ENCODE measurements around the gene ETV3L. TPM values are rescaled to one million over a fixed set of nuclear protein-coding genes. Genes with fewer than 3 reads are reported as not detected.

Gene ETV3L
- total RNA-seq: not detected in 2 replicates

GRCh38 chr1:157099633-157100009 is at the start of gene ETV3L:
ETV3L (minus strand) TSS chr1:157099808; CDS start chr1:157099523, 285 bp downstream.
- no peak for DNase-seq (ENCODE audit: low read depth)
- no peak for TF ChIP-seq CTCF (IDR thresholded peaks at IDR 0.05; ENCODE audit: insufficient read depth, low read length, poor library complexity, severe bottlenecking)

GRCh38 chr1:157147906-157148700 is 48.5 kb upstream of the ETV3L start:
- DNase-seq (ENCODE audit: low read depth): no peak
- no peak for TF ChIP-seq CTCF (IDR thresholded peaks at IDR 0.05; ENCODE audit: insufficient read depth, low read length, poor library complexity, severe bottlenecking)
- H3K36me3 ChIP-seq (ENCODE audit: control insufficient read depth, insufficient read depth, low read length): no peaks in the 10 kb centered on the region

More at GRCh38 chr1:157099633-157100009, at the start of gene ETV3L:
- H3K4me3 ChIP-seq (ENCODE audit: low read depth, low read length): no peak within 1 kb of the TSS
- peaks cover 3% of the 10 kb centered on the region for H3K27me3 ChIP-seq (ENCODE audit: control insufficient read depth, insufficient read depth, low read length)
- no peaks in the 10 kb centered on the region for H3K36me3 ChIP-seq (ENCODE audit: control insufficient read depth, insufficient read depth, low read length)

GRCh38 chr1:157147037-157147436 is 47.4 kb upstream of the ETV3L start:
- H3K27me3 ChIP-seq (ENCODE audit: control insufficient read depth, insufficient read depth, low read length): no peaks in the 10 kb centered on the region
- no peak overlapping the region for H3K4me3 ChIP-seq (ENCODE audit: low read depth, low read length)
- no peak for DNase-seq (ENCODE audit: low read depth)
- H3K36me3 ChIP-seq (ENCODE audit: control insufficient read depth, insufficient read depth, low read length): no peaks in the 10 kb centered on the region
- no peak for TF ChIP-seq CTCF (IDR thresholded peaks at IDR 0.05; ENCODE audit: insufficient read depth, low read length, poor library complexity, severe bottlenecking)

More at GRCh38 chr1:157147906-157148700, 48.5 kb upstream of the ETV3L start:
- Histone ChIP-seq H3K27me3 (ENCODE audit: control insufficient read depth, insufficient read depth, low read length) (no peaks in the 10 kb centered on the region), H3K4me3 (ENCODE audit: low read depth, low read length) (no peak overlapping the region)

- no peaks in the 10 kb centered on the region for H3K36me3 ChIP-seq (ENCODE audit: control insufficient read depth, insufficient read depth, low read length)
- no peaks in the 10 kb centered on the region for H3K27me3 ChIP-seq (ENCODE audit: control insufficient read depth, insufficient read depth, low read length)
Observed at GRCh38 chr1:157146244-157146643, 46.6 kb upstream of the ETV3L start.

DNA sequence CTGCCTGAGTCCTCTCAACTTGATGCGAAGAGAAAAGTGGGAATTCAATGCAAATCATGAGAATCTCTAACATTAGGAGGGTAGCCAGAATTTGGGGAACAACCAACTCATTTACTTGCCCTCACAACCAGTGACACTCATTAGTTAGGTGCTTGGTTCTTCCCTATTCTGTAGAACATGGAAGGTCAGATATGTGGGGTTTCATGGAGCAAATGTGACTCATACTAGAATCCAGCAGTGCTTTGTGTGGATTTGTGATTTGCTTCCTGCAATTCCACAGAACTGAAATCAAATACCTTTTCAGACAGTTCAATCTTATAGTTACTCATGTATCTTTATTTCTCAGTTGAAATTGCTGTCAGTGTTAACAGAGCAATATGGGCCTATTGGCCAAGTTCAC is 45.5 kb upstream of the ETV3L start:
- no peaks in the 10 kb centered on the region for H3K36me3 ChIP-seq (ENCODE audit: control insufficient read depth, insufficient read depth, low read length)
- TF ChIP-seq CTCF (IDR thresholded peaks at IDR 0.05; ENCODE audit: insufficient read depth, low read length, poor library complexity, severe bottlenecking): no peak
- DNase-seq (ENCODE audit: low read depth): no peak
- H3K27me3 ChIP-seq (ENCODE audit: control insufficient read depth, insufficient read depth, low read length): no peaks in the 10 kb centered on the region
- H3K4me3 ChIP-seq (ENCODE audit: low read depth, low read length): no peak overlapping the region

More at GRCh38 chr1:157146244-157146643, 46.6 kb upstream of the ETV3L start:
- H3K4me3 ChIP-seq (ENCODE audit: low read depth, low read length): no peak overlapping the region
- no peak for DNase-seq (ENCODE audit: low read depth)
- TF ChIP-seq CTCF (IDR thresholded peaks at IDR 0.05; ENCODE audit: insufficient read depth, low read length, poor library complexity, severe bottlenecking): no peak

- H3K36me3 ChIP-seq (ENCODE audit: control insufficient read depth, insufficient read depth, low read length): no peaks in the 10 kb centered on the region
- no peak overlapping the region for H3K4me3 ChIP-seq (ENCODE audit: low read depth, low read length)
- H3K27me3 ChIP-seq (ENCODE audit: control insufficient read depth, insufficient read depth, low read length): no peaks in the 10 kb centered on the region
- DNase-seq (ENCODE audit: low read depth): no peak
- no peak for TF ChIP-seq CTCF (IDR thresholded peaks at IDR 0.05; ENCODE audit: insufficient read depth, low read length, poor library complexity, severe bottlenecking)
Observed at GRCh38 chr1:157144509-157144908, 44.9 kb upstream of the ETV3L start.
